Mucosa of stomach (tissue), 1 donor: ENCODE data around the gene ADAMTS17.

Source experiments
- H3K27me3 ChIP-seq: one replicate; pipeline ENCODE4 v1.7.0; 2013; ENCODE audit warnings: mild to moderate bottlenecking, low read length; ENCODE audit not compliant: control insufficient read depth, insufficient read depth
- H3K36me3 ChIP-seq: one replicate; pipeline ENCODE4 v1.7.0; 2013; ENCODE audit warnings: low read length; ENCODE audit not compliant: control insufficient read depth, insufficient read depth
- H3K4me1 ChIP-seq: one replicate; pipeline ENCODE4 v1.7.0; 2013; ENCODE audit warnings: mild to moderate bottlenecking, low read length; ENCODE audit not compliant: control insufficient read depth, insufficient read depth
- H3K4me3 ChIP-seq: one replicate; pipeline ENCODE4 v1.7.0; 2013; ENCODE audit warnings: low read length
- H3K9ac ChIP-seq: one replicate; pipeline ENCODE4 v1.7.0; 2013; ENCODE audit warnings: mild to moderate bottlenecking, low read length, moderate library complexity
- H3K9me3 ChIP-seq: one replicate; pipeline ENCODE4 v1.7.0; 2013; ENCODE audit warnings: mild to moderate bottlenecking, low read length, moderate library complexity; ENCODE audit not compliant: control insufficient read depth
- donor health status: Pancreatic carcinoma.

Gene ADAMTS17

DNA sequence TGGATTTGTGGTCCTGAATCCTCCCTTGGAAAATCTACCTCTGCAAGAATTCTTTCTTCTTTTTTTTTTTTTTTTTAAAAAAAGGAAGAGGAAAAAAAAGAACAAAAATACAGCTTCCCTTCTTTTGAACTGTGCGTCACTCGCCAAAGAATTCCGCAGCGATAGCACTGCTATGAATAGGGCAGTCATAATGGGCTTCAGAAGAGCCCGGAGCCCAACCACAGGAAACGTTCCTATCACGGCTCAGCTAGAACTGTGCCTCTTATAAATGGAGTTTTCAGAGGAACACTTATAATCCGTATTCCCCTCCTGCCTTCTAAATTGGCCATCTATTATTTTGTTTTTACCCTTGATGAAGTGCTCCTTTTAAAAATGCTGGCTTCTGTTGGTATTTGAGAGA lies 227.7 kb downstream of the ADAMTS17 start:
- Histone ChIP-seq H3K9me3 (no peaks in the 10 kb centered on the region), H3K36me3 (no peaks in the 10 kb centered on the region), H3K9ac (no peak overlapping the region), H3K27me3 (no peaks in the 10 kb centered on the region), H3K4me1 (peaks cover 14% of the 10 kb centered on the region), H3K4me3 (no peak overlapping the region)

DNA sequence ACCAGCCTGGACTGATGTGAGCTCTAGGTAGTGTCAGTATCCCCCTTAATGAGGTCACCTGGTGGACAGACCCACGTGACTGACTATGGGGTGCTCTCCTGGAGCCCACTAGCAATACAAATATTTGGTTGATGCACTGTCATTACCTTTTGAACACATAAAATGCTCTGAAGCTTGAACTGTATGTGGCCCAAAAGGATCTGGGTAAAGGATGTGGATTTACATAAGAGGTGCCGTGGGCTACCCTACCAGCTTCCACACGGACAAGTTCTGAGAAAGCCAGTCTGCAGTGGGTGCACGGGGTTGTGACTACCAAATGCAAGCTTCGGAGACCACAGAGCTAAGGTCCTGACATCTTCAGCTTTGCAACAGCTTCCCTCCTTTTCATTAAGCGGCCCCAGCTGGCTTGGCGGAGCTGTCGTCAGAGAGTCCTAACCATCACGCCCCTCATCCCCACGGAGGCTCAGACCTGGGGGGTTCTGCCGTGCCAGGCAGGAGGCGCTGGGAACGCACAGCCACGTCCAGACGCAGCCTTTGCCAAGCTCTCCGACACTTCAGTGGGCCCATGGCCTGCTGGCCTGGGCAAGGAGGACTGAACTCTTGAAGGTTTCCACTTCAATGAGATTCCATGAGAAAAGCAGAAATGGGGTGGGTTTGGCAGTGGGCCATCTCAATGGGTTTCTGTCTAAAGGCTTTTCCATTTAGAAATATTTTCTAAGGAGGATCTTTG lies 228.3 kb downstream of the ADAMTS17 start:
- Histone ChIP-seq H3K36me3 (no peaks in the 10 kb centered on the region), H3K4me1 (peaks cover 14% of the 10 kb centered on the region), H3K9me3 (no peaks in the 10 kb centered on the region), H3K27me3 (no peaks in the 10 kb centered on the region), H3K4me3 (no peak overlapping the region), H3K9ac (no peak overlapping the region)

DNA sequence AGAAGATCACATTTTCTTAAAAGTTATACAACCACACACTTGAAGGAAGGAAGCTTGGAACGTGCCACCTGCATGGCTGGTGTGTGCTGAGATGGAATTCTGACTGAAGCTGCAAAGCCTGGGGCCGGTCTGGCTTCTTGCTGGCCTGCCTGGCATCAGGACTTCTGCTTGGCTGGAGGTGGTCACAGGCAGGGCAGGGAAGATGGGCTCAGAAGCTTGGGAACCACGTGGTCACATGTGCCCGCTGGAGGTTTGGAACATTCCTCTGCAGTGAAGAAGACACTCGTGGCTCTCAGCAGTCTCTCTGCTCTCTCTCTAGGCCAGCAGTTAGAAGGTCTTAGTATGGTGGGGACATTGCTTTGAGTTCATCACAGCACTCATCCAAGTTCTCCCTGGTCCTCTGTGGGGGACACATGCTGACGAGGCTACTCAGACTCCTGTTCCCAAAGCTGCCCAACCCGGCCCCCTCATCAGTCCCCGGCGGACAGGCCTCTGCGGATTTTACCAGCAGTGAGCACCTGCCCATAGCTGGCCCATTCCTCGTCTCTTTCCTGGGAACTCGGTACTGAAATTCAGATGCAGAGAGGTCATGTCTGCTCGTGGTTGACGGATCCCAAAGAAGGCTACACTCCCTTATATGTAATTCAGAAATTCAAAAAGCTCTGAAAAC lies 229.0 kb downstream of the ADAMTS17 start:
- no peak overlapping the region for H3K4me3 ChIP-seq
- H3K4me1 ChIP-seq: peaks cover 14% of the 10 kb centered on the region
- H3K36me3 ChIP-seq: no peaks in the 10 kb centered on the region
- H3K9me3 ChIP-seq: no peaks in the 10 kb centered on the region
- no peak overlapping the region for H3K9ac ChIP-seq
- H3K27me3 ChIP-seq: no peaks in the 10 kb centered on the region

DNA sequence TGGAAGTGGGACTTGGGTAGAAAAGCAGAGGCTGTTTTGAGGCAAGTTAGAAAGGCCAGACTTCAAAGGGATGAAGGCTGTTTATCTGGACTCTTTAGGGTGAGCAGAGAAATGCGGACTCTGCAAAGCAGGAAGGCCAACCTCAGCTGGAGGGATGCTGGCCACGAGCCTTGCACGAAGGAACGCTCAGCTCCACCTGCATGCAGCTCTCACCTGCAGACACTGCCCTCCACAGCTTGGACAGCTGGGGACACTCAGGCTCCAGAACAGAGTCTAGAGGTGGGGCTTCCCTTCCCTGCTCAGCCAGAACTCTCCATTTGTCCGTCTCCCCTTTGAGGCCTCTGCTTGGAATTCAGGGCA lies 229.7 kb downstream of the ADAMTS17 start:
- Histone ChIP-seq H3K4me3 (no peak overlapping the region), H3K9ac (no peak overlapping the region), H3K27me3 (no peaks in the 10 kb centered on the region), H3K9me3 (no peaks in the 10 kb centered on the region), H3K36me3 (no peaks in the 10 kb centered on the region), H3K4me1 (peaks cover 14% of the 10 kb centered on the region)

DNA sequence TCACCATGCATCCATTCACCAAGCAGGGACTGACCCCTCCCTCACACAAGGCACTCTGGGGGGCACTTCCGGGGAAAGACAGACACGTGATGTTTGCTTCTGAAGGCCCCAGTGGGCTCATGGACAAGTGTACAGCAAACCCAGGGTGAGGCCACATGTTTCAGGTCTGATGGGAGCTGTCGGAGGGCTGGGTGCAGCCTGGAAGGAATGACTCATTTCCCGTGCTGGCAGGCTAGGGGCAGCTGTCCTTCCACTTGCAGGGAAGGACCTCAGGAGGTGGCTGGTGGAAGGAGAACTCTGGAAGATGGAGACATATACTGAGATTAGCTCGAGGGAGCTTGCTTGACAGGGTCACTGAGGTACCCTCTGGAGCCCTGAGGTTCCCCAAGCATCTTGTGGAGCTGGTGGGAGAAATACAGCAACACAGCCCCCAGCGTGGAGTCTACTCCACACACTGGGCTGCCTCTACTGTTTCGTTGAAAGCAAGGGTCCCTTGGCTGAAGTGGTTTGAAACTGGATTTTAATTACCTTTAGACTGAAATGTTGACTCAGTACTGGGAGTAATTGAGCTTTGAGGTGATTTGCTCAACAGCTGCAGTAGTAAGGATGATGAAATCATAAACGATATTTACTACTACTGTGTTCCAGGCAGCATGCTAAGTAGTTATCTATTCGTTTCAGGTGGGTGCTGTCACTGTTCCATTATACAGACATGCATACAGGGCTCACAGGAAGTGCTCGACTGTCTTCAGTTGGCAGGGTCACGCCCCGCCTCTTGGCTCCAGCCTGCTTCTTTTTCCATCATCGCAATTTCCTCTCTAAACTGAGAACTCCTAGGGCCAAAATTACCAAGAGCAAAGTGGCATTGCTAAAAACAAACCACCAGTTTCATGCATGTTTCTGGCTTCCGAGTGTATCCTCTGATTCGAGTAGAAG lies 230.4 kb downstream of the ADAMTS17 start:
- no peak overlapping the region for H3K4me3 ChIP-seq
- H3K9me3 ChIP-seq: no peaks in the 10 kb centered on the region
- no peak overlapping the region for H3K9ac ChIP-seq
- H3K4me1 ChIP-seq: peaks cover 14% of the 10 kb centered on the region
- no peaks in the 10 kb centered on the region for H3K36me3 ChIP-seq
- H3K27me3 ChIP-seq: no peaks in the 10 kb centered on the region

GRCh38 chr15:100109486-100110035 lies 232.2 kb downstream of the ADAMTS17 start:
- Histone ChIP-seq H3K27me3 (no peaks in the 10 kb centered on the region), H3K9ac (no peak overlapping the region), H3K4me1 (peaks cover 14% of the 10 kb centered on the region), H3K4me3 (no peak overlapping the region), H3K36me3 (no peaks in the 10 kb centered on the region), H3K9me3 (no peaks in the 10 kb centered on the region)

- no peaks in the 10 kb centered on the region for H3K9me3 ChIP-seq
These were observed 232.9 kb downstream of the ADAMTS17 start for GRCh38 chr15:100108846-100109245.

DNA sequence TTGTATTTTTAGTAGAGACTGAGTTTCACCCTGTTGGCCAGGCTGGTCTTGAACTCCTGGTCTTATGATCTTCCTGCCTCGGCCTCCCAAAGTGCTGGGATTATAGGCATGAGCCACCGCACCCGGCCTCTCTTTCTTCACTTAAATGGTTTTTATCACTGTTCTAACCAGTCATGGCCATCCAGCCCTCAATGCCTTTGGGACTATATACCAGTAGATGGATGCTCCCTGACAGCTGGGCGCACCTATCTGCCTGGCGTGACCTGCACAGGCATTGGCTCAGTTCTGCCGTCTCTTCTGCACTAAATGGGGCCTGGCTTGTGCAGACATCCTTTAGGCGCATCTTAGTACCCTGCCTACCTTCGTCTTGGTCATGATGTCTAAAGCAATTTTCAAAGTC lies 233.4 kb downstream of the ADAMTS17 start:
- Histone ChIP-seq H3K9ac (no peak overlapping the region), H3K27me3 (no peaks in the 10 kb centered on the region), H3K4me1 (peaks cover 14% of the 10 kb centered on the region), H3K9me3 (no peaks in the 10 kb centered on the region), H3K36me3 (no peaks in the 10 kb centered on the region), H3K4me3 (no peak overlapping the region)

More at GRCh38 chr15:100108846-100109245, 232.9 kb downstream of the ADAMTS17 start:
- no peak overlapping the region for H3K4me3 ChIP-seq
- H3K9ac ChIP-seq: no peak overlapping the region
- no peaks in the 10 kb centered on the region for H3K36me3 ChIP-seq
- H3K4me1 ChIP-seq: peaks cover 14% of the 10 kb centered on the region
- no peaks in the 10 kb centered on the region for H3K27me3 ChIP-seq

GRCh38 chr15:100107606-100108225 lies 234.1 kb downstream of the ADAMTS17 start:
- no peak overlapping the region for H3K9ac ChIP-seq
- H3K27me3 ChIP-seq: no peaks in the 10 kb centered on the region
- H3K9me3 ChIP-seq: no peaks in the 10 kb centered on the region
- H3K4me3 ChIP-seq: no peak overlapping the region
- no peaks in the 10 kb centered on the region for H3K36me3 ChIP-seq
- peaks cover 14% of the 10 kb centered on the region for H3K4me1 ChIP-seq

DNA sequence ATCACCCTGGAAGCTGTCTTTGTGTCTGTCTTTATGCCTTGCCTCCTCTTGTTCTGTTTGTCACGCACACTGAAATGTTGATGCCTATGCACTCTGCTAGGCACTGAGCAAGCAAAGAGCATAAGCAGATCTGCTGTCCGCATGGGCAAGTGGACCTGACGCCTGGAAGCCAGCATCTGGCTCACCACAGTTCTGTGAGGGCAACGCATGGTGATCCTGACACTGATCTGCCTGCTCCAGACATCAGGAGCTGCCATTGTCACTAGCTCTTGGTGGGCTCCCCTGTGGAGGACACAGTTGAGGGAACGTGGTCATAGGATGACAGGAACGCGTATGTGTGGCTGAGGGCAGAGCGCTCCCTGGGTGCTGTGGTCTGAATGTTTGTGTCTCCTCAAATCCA lies 234.6 kb downstream of the ADAMTS17 start:
- H3K9ac ChIP-seq: no peak overlapping the region
- H3K4me3 ChIP-seq: no peak overlapping the region
- no peaks in the 10 kb centered on the region for H3K36me3 ChIP-seq
- H3K9me3 ChIP-seq: no peaks in the 10 kb centered on the region
- no peaks in the 10 kb centered on the region for H3K27me3 ChIP-seq
- H3K4me1 ChIP-seq: peaks cover 13% of the 10 kb centered on the region

GRCh38 chr15:100106732-100107131 lies 235.0 kb downstream of the ADAMTS17 start:
- H3K4me1 ChIP-seq: peaks cover 9% of the 10 kb centered on the region
- H3K9ac ChIP-seq: no peak overlapping the region
- no peak overlapping the region for H3K4me3 ChIP-seq
- H3K36me3 ChIP-seq: no peaks in the 10 kb centered on the region
- H3K9me3 ChIP-seq: no peaks in the 10 kb centered on the region
- H3K27me3 ChIP-seq: no peaks in the 10 kb centered on the region
